ENCODE data around the gene DNAI1. TPM values are rescaled to one million over a fixed set of nuclear protein-coding genes. Genes with fewer than 3 reads are reported as not detected.
"Not testable (repeated sequence)": the region's sequence is repeated elsewhere in the genome, so short reads cannot be mapped to it uniquely, and the experiment has no call there.

The DNAI1 gene
- total and polyA plus RNA-seq, 2 of the 4 experiments (the other 2 are of a cell fraction): not detected

- BruUV-seq (replicated peaks); H3K9ac ChIP-seq (ENCODE audit: low read depth, low read length); H3K4ac ChIP-seq (ENCODE audit: low read depth, low read length); H3K4me3 ChIP-seq (ENCODE audit: insufficient read depth, low read depth, low read length); H2AK9ac ChIP-seq (replicated peaks; ENCODE audit: low read depth, low read length, poor library complexity); H4K8ac ChIP-seq (ENCODE audit: low read depth in 2 of 2, low read length in 2 of 2); H3K14ac ChIP-seq (replicated peaks; ENCODE audit: low read depth, low read length); H3K4me2 ChIP-seq (ENCODE audit: low read depth, low read length); H4K5ac ChIP-seq (ENCODE audit: low read depth, low read length); H3K27me3 ChIP-seq (ENCODE audit: control insufficient read depth, insufficient read depth, low read length); H3K9me3 ChIP-seq (ENCODE audit: control insufficient read depth, insufficient read depth, low read length); H2AFZ ChIP-seq (replicated peaks; ENCODE audit: low read length, poor library complexity); H3K4me1 ChIP-seq (ENCODE audit: control insufficient read depth, insufficient read depth, low read length); POLR2A ChIA-PET (ENCODE audit: unreplicated experiment); H3K56ac ChIP-seq (ENCODE audit: extremely low read depth, insufficient read depth, low read length); H3K36me3 ChIP-seq (ENCODE audit: control insufficient read depth, insufficient read depth, low read length); H2AK5ac ChIP-seq (ENCODE audit: low read depth, low read length); H3K18ac ChIP-seq (ENCODE audit: low read depth, low read length); H3K23ac ChIP-seq (ENCODE audit: low read depth, low read length); DNase-seq; H2BK120ac ChIP-seq (ENCODE audit: low read depth, low read length); ATAC-seq (ENCODE audit: low read depth); dilution Hi-C loops (cut with HindIII; ENCODE audit: low sequenced_read_pairs, unreplicated experiment); H2BK20ac ChIP-seq (ENCODE audit: low read depth, low read length); H2BK5ac ChIP-seq (ENCODE audit: low read depth, low read length, poor library complexity, severe bottlenecking); H2BK15ac ChIP-seq (ENCODE audit: low read depth, low read length); H3K27ac ChIP-seq (ENCODE audit: insufficient read depth, low read length); H4K91ac ChIP-seq (ENCODE audit: insufficient read depth, low read depth, low read length): not testable (repeated sequence)
- in situ Hi-C loops (cut with MboI; ENCODE audit: low sequenced_read_pairs) (loop anchor here (10.0 kb wide), 2 partner anchors 57 to 167 kb away; no protein-coding TSS in a partner anchor), intact Hi-C loops (cut with micrococcal nuclease) (loop anchor here (1.0 to 2.0 kb wide), 3 partner anchors 62 to 153 kb away; no protein-coding TSS in a partner anchor)
- CTCF ChIA-PET: interaction anchor here (0.7 kb wide), 1 partner anchor 64 kb away, joined by 3 read pairs; no protein-coding TSS in a partner anchor
- WGBS, 2 experiments (ENCODE audit: extremely low coverage in 2 of 2, insufficient read length in 1 of 2): no CpG with 5 or more reads among the region's 28 CpGs
- Histone ChIP-seq H4K20me1 (ENCODE audit: insufficient read depth, low read length) (peaks cover 43% of the 10 kb centered on the region), H3K79me1 (ENCODE audit: low read depth in 1 of 2, low read length in 2 of 2) (peaks cover 9 to 40% of the 10 kb centered on the region in 2 experiments), H3K9me1 (ENCODE audit: insufficient read depth, low read length) (peaks cover 12% of the 10 kb centered on the region; the same call in 1 of the 2 replicates)
These were observed 20.7 kb upstream of the DNAI1 start for GRCh38 chr9:34437926-34438307.

- H3K9me3 ChIP-seq (ENCODE audit: control insufficient read depth, insufficient read depth, low read length); H2BK5ac ChIP-seq (ENCODE audit: low read depth, low read length, poor library complexity, severe bottlenecking); H3K56ac ChIP-seq (ENCODE audit: extremely low read depth, insufficient read depth, low read length); H2BK15ac ChIP-seq (ENCODE audit: low read depth, low read length); H4K8ac ChIP-seq (ENCODE audit: low read depth in 2 of 2, low read length in 2 of 2); POLR2A ChIA-PET (ENCODE audit: unreplicated experiment); H3K4me1 ChIP-seq (ENCODE audit: control insufficient read depth, insufficient read depth, low read length); H3K9ac ChIP-seq (ENCODE audit: low read depth, low read length); DNase-seq; H4K91ac ChIP-seq (ENCODE audit: insufficient read depth, low read depth, low read length); H3K36me3 ChIP-seq (ENCODE audit: control insufficient read depth, insufficient read depth, low read length); H2BK20ac ChIP-seq (ENCODE audit: low read depth, low read length); H3K23ac ChIP-seq (ENCODE audit: low read depth, low read length); H3K14ac ChIP-seq (replicated peaks; ENCODE audit: low read depth, low read length); dilution Hi-C loops (cut with HindIII; ENCODE audit: low sequenced_read_pairs, unreplicated experiment); H2AK5ac ChIP-seq (ENCODE audit: low read depth, low read length); H2AFZ ChIP-seq (replicated peaks; ENCODE audit: low read length, poor library complexity); H4K5ac ChIP-seq (ENCODE audit: low read depth, low read length); ATAC-seq (ENCODE audit: low read depth); H2AK9ac ChIP-seq (replicated peaks; ENCODE audit: low read depth, low read length, poor library complexity); intact Hi-C loops (cut with micrococcal nuclease); H3K4me3 ChIP-seq (ENCODE audit: insufficient read depth, low read depth, low read length); H2BK120ac ChIP-seq (ENCODE audit: low read depth, low read length); H3K27ac ChIP-seq (ENCODE audit: insufficient read depth, low read length); H3K18ac ChIP-seq (ENCODE audit: low read depth, low read length); BruUV-seq (replicated peaks); H3K4ac ChIP-seq (ENCODE audit: low read depth, low read length); H3K4me2 ChIP-seq (ENCODE audit: low read depth, low read length); H3K27me3 ChIP-seq (ENCODE audit: control insufficient read depth, insufficient read depth, low read length): not testable (repeated sequence)
- peaks cover 9 to 41% of the 10 kb centered on the region in 2 experiments for H3K79me1 ChIP-seq (ENCODE audit: low read depth in 1 of 2, low read length in 2 of 2)
- CTCF ChIA-PET: interaction anchor here (0.7 kb wide), 1 partner anchor 64 kb away, joined by 3 read pairs; no protein-coding TSS in a partner anchor
- in situ Hi-C loops (cut with MboI; ENCODE audit: low sequenced_read_pairs): loop anchor here (10.0 kb wide), 2 partner anchors 56 to 166 kb away; no protein-coding TSS in a partner anchor
- peaks cover 42% of the 10 kb centered on the region for H4K20me1 ChIP-seq (ENCODE audit: insufficient read depth, low read length)
- WGBS, 2 experiments (ENCODE audit: extremely low coverage in 2 of 2, insufficient read length in 1 of 2): 100% methylated on average over 1 of the region's 4 CpGs; no CpG with 5 or more reads in 1 of the 2 experiments
- peaks cover 12% of the 10 kb centered on the region; the same call in 1 of the 2 replicates for H3K9me1 ChIP-seq (ENCODE audit: insufficient read depth, low read length)
These were observed 20.1 kb upstream of the DNAI1 start for GRCh38 chr9:34438465-34438864.

Data from IMR-90 (cell line).